ENCODE measurements around the gene ORM2.

DNA sequence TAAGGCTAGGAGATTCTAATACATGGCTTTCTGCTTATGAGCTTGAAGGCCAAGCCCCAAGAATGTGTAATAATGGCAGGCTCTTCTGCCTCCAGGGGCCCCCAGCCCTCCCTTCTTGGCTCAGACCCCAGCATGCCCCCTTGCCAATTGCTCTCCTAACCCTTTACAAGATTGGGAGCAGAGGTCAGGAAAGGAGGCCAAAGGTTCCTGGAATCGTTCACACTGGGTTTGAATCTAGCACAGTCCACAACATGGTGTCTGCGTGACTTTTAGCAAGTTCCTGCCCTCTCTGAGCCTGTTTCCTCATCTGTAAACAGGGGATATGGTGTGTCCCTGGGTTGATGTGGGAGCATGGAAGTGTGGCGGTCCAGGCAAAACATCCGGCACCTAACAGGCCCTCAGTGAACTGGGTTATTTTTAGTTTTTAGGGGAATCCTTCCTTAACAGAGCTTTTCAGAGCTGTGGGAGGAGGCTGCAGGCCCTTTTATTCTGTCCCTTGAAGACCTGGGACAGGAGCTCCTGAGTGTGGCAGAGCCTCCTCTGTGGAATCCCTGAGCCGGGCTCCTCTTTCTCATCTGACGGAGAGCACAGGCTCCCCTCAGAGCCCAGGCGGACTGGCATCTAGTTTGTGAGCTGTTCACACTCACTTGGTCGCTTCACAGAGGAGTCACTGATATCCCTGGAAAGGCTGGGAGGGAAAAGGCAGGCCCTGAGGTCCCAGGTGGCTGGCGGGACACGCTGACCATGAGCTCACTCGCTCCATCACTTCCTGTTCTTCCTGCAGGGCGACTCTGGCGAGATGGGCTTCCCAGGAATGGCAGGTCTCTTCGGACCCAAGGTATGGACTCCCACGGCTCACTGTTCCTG is 30.1 kb upstream of the ORM2 start:
- TF ChIP-seq CTCF (IDR thresholded peaks at IDR 0.05) (no peak), POLR2A (IDR thresholded peaks at IDR 0.05) (no peak), EP300 (IDR thresholded peaks at IDR 0.05) (no peak), POLR2AphosphoS5 (IDR thresholded peaks at IDR 0.05) (no peak)

Measured in stomach (tissue), 4 donors.